Panc1 (cell line): ENCODE measurements around the gene CMKLR1. TPM values are rescaled to one million over a fixed set of nuclear protein-coding genes. Genes with fewer than 3 reads are reported as not detected.

Experiments used
- ATAC-seq: fragments of 200-7000 bp; cut with Tn5 transposase; 2 replicates; pipeline ENCODE4 v1.9.1; 2020; ENCODE audit warnings: mild to moderate bottlenecking, moderate library complexity
- BruUV-seq: library from RNA; stranded (reverse); fragments of 400-500 nt; replicated peaks from 2 replicates; lab custom pipeline; 2021; lab: Mats Ljungman, UMichigan
- CTCF ChIA-PET: fragments of 300-600 bp; sonication (Branson Sonifier 250); formaldehyde crosslinking; loops from one replicate; lab custom pipeline; 2022; ENCODE audit warnings: antibody characterized with exemption; lab: Charles Lee
- POLR2A ChIA-PET: fragments of 300-600 bp; sonication (Branson Sonifier 250); formaldehyde crosslinking; loops from one replicate; lab custom pipeline; 2022; ENCODE audit warnings: antibody characterized with exemption; lab: Charles Lee
- DNase-seq: peaks from one replicate; pipeline ENCODE4 v3.0.0-alpha.2; 2010; ENCODE audit warnings: low read depth, low spot score
- H3K27ac ChIP-seq: 2 replicates; pipeline ENCODE4 v1.5.1; 2011; ENCODE audit warnings: mild to moderate bottlenecking, low read length, inconsistent platforms
- H3K27me3 ChIP-seq: fragments of 200-500 bp; sonication (Bioruptor generic); 2 replicates; pipeline ENCODE4 v1.6.0; 2014; ENCODE audit warnings: low read length, inconsistent platforms; ENCODE audit not compliant: control insufficient read depth, insufficient read depth
- H3K36me3 ChIP-seq: fragments of 200-500 bp; sonication (Bioruptor generic); 2 replicates; pipeline ENCODE4 v1.5.1; 2014; ENCODE audit warnings: inconsistent platforms, mild to moderate bottlenecking, low read length, moderate library complexity; ENCODE audit not compliant: control insufficient read depth, insufficient read depth
- H3K4me1 ChIP-seq: 2 replicates; pipeline ENCODE4 v1.5.1; 2011; ENCODE audit warnings: inconsistent platforms, mild to moderate bottlenecking, low read length, moderate library complexity; ENCODE audit not compliant: control insufficient read depth, insufficient read depth
- H3K4me3 ChIP-seq, 2 experiments: 2 replicates each; pipeline ENCODE4 v1.5.1; 2011 to 2012; ENCODE audit warnings: low read depth in 2 of 2, low read length in 2 of 2, mild to moderate bottlenecking in 2 of 2, inconsistent platforms in 1 of 2, moderate library complexity in 1 of 2
- H3K9me3 ChIP-seq: fragments of 200-500 bp; sonication (Bioruptor generic); 2 replicates; pipeline ENCODE4 v1.5.1; 2014; ENCODE audit warnings: low read depth, mild to moderate bottlenecking, inconsistent platforms, low read length, moderate library complexity; ENCODE audit not compliant: control insufficient read depth, insufficient read depth
- CTCF ChIP-seq: fragments of 450-650 bp; IDR thresholded peaks from 2 replicates; pipeline ENCODE4 v1.5.1; 2017; ENCODE audit warnings: mild to moderate bottlenecking
- POLR2AphosphoS5 ChIP-seq: IDR thresholded peaks from 2 replicates; pipeline ENCODE4 v1.6.1; 2012; ENCODE audit warnings: mild to moderate bottlenecking, low read depth, low read length, moderate library complexity
- REST ChIP-seq, 2 experiments: IDR thresholded peaks; 2 replicates each; pipeline ENCODE4 v1.6.1; 2011 to 2012; ENCODE audit warnings: low read depth in 2 of 2, control low read depth in 1 of 2, low read length in 1 of 2, mild to moderate bottlenecking in 1 of 2, moderate library complexity in 1 of 2; ENCODE audit not compliant: insufficient read depth in 1 of 2
- SIN3A ChIP-seq: IDR thresholded peaks from 2 replicates; pipeline ENCODE4 v1.6.1; 2012; ENCODE audit warnings: low read depth, mild to moderate bottlenecking, low read length, moderate library complexity, borderline replicate concordance; ENCODE audit not compliant: insufficient read depth
- TCF7L2 ChIP-seq: IDR thresholded peaks from 2 replicates; pipeline ENCODE4 v1.6.1; 2011; ENCODE audit warnings: mild to moderate bottlenecking, low read depth, low read length, inconsistent platforms
- in situ Hi-C: cut with HindIII; loops from 2 replicates; pipeline ENCODE4 v1.10.0; 2016; ENCODE audit warnings: low sequenced_read_pairs, low pct_unique_long_range_greater_than_20kb
- intact Hi-C: fragments of 100-400 bp; cut with micrococcal nuclease; formaldehyde crosslinking; loops from one replicate; pipeline ENCODE4 v1.10.0; 2022; ENCODE audit not compliant: unreplicated experiment
- total RNA-seq: library from RNA; stranded (reverse); gene quantifications from one replicate; pipeline ENCODE4 v1.2.1, GENCODE V29; 2021; ENCODE audit not compliant: unreplicated experiment

The CMKLR1 gene
- total RNA-seq, 1 experiment from 2014 or later = 0.03 TPM

- intact Hi-C loops = no loop called here
- Histone ChIP-seq H3K27ac (no peak overlapping the region), H3K9me3 (no peaks in the 10 kb centered on the region), H3K4me1 (no peaks in the 10 kb centered on the region), H3K4me3 (no peak overlapping the region), H3K36me3 (no peaks in the 10 kb centered on the region), H3K27me3 (peaks cover 2% of the 10 kb centered on the region; the same call in 1 of the 2 replicates)
- ChIA-PET POLR2A (no interaction called here), CTCF (no interaction called here)
- in situ Hi-C loops = no loop called here
- DNase-seq = no peak
- no TSS peak for BruUV-seq
- ATAC-seq = no peak
- TF ChIP-seq POLR2AphosphoS5 (no peak), CTCF (no peak), TCF7L2 (no peak), SIN3A (no peak), REST (IDR thresholded peaks at IDR 0.05; ENCODE audit: insufficient read depth in 1 of 2, low read depth in 2 of 2, low read length in 1 of 2) (no peak)
These were observed 66.9 kb downstream of the CMKLR1 start for GRCh38 chr12:108271951-108272872.

- H3K27me3 ChIP-seq = peaks cover 6% of the 10 kb centered on the region
- H3K9me3 ChIP-seq = no peaks in the 10 kb centered on the region
- no TSS peak for BruUV-seq
- in situ Hi-C loops (no loop called here), intact Hi-C loops (no loop called here)
- no peaks in the 10 kb centered on the region for H3K4me1 ChIP-seq
- POLR2A ChIA-PET = no interaction called here
- CTCF ChIA-PET = no interaction called here
- H3K27ac ChIP-seq = no peak overlapping the region
- no peak for ATAC-seq
- TF ChIP-seq CTCF (no peak), POLR2AphosphoS5 (no peak)
- DNase-seq = no peak
- H3K4me3 ChIP-seq = no peak overlapping the region
- no peaks in the 10 kb centered on the region for H3K36me3 ChIP-seq
These were observed 68.3 kb downstream of the CMKLR1 start for GRCh38 chr12:108270849-108271143.
